HFF-Myc (cell line): ENCODE results near the gene LILRA5.
"Not testable (repeated sequence)": the region's sequence is repeated elsewhere in the genome, so short reads cannot be mapped to it uniquely, and the experiment has no call there.

Experiments
- DNase-seq: peaks from one replicate; pipeline ENCODE4 v3.0.0-alpha.2; 2011; ENCODE audit warnings: low read depth; ENCODE audit errors: extremely low read depth
- H3K4me3 ChIP-seq: replicated peaks from 2 replicates; pipeline ENCODE4 v1.5.1; 2011; ENCODE audit warnings: low read depth, mild to moderate bottlenecking, control low read depth, low read length
- CTCF ChIP-seq: IDR thresholded peaks from 2 replicates; pipeline ENCODE4 v1.5.1; 2012; ENCODE audit warnings: mild to moderate bottlenecking, low read depth, low read length, control low read depth; ENCODE audit errors: missing control alignments

LILRA5 gene

GRCh38 chr19:54299515-54299914 is 13.5 kb downstream of the LILRA5 start:
- DNase-seq: no peak
- no peak for TF ChIP-seq CTCF

DNA sequence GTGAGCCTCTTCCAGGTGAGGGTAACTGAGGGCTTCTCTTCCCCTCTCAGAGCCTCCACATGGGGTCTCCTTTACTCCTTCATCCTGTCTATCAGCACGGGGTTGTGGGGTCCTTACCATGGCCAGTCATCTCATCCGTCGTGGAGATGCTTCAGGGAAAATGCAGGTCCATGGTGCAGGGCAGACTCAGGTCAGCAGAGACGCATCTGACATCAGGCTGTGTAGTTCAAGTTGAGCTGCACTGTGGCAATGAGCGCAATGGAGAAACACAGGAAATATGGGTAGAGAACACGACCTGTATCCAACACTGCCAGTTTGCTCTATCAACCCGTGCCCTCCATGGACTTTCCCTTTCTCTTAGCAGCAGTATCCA is 13.9 kb downstream of the LILRA5 start:
- H3K4me3 ChIP-seq: no peak overlapping the region
- DNase-seq: no peak
- no peak for TF ChIP-seq CTCF

More at GRCh38 chr19:54299515-54299914, 13.5 kb downstream of the LILRA5 start:
- H3K4me3 ChIP-seq: no peak overlapping the region

GRCh38 chr19:54298357-54299125 is 14.4 kb downstream of the LILRA5 start:
- no peak for DNase-seq
- TF ChIP-seq CTCF: no peak
- no peak overlapping the region for H3K4me3 ChIP-seq

DNA sequence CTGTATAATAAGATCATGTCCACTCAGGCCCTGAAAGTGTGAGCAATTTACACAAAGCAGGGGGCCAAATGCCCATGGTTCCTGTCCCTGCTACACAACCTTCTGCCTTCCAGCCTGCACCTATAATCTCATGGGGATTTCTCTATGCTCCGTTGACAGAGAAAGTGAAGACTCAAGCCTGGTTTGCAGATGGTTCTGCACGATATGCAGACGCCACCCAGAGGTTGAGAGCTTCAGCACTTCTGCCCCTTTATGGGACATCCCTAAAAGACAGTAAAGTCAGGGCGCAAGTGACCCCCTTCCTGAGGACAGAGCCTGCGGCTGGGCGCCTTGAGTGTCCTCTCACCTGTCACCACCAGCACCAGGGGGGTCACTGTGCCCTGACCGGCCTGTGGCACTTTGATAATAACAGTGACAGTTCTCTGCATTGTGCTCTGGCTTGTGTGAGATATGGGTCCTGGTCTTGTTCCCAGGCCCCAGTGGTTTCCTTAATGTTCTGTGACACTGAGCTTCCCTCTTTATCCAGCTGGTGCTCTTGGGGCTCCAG is 15.1 kb downstream of the LILRA5 start:
- DNase-seq: no peak
- no peak for TF ChIP-seq CTCF

DNA sequence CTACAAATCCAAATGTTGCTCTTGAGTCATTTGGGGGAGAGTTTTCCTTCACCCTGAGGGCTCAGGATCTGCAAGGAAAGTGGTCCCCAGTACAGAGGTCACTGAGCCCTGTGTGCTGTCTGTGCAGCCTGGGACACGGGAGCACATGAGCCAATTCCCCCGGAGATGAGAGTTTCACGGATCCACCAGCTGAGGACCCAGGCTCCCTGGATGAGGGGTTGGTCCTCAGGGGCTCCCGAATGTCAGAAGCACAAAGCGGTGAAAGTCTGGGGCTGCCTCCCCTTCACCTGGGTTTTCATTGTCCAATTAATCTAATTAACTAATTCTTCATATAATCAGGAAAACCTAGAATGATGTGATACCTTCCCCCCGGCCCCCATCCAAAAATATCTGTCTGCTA is 18.4 kb downstream of the LILRA5 start:
- TF ChIP-seq CTCF: no peak
- no peak overlapping the region for H3K4me3 ChIP-seq
- DNase-seq: no peak

More for the DNA sequence above, 15.1 kb downstream of the LILRA5 start:
- no peak overlapping the region for H3K4me3 ChIP-seq

- DNase-seq, H3K4me3 ChIP-seq: not testable (repeated sequence)
These were observed 23.8 kb downstream of the LILRA5 start for GRCh38 chr19:54289160-54289559.

- no peak overlapping the region for H3K4me3 ChIP-seq
- TF ChIP-seq CTCF: no peak
- no peak for DNase-seq
These were observed 25.5 kb downstream of the LILRA5 start for GRCh38 chr19:54287456-54287855.

DNA sequence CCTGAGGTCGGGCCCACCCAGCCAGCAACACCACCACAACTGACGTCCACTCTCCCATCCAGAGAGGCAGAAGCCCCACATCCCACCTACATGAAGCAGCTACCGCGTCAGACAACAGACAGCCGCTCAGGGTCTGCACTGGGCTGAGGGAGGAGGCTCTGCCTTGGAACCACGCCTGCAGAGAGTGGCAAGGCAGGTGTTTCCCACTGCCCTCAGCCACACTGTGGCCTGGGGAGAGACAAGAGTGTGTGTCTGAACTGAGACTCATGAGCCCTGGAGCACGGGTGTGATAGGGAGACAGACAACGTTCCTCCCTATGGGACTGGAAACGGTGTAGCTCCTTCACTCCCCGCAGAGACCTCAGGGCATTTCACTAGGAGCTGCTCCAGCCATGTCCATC is 26.7 kb downstream of the LILRA5 start:
- H3K4me3 ChIP-seq, DNase-seq: not testable (repeated sequence)

DNA sequence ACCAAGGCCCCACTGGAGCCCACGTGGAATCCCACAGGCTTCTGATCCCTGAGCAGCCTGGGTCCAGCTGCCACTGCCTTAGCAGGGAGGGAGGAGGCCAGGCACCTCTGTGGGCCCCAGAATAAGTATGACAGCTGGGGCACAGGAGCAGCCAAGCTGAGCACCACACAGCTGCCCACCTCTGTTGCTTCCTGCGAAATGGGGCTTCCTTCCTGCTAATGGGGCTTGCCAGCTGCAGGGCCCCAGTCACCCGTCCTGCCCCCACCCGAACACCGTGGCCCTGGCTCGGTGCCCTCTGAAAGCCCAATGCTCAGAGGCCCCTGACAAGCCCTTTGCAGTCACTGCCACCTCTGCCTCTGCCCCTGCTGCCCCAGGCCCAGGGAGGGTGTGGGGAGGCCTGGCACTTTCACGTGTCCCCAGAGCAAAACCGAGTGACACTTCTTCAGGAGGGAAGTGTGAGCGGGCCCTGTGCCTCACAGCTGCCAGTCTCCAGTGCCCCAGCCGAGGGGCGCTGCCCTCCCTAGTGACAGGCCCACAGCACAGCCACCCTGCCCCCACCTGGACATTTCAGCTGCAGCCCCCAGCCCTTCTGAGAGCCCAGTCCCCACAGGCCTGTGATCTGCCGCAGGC is 27.4 kb downstream of the LILRA5 start:
- DNase-seq, H3K4me3 ChIP-seq: not testable (repeated sequence)
